Kidney glomerular epithelial cell (primary cell): Measurements from ENCODE around the gene ANTKMT.

ENCODE experiments used
- DNase-seq: peaks from one replicate; lab custom pipeline; 2025; lab: John Stamatoyannopoulos, UW

Gene ANTKMT

GRCh38 chr16:700684-701584 is 20.0 kb upstream of the ANTKMT start:
- no peak for DNase-seq

GRCh38 chr16:702341-702740 is 18.6 kb upstream of the ANTKMT start:
- no peak for DNase-seq

- no peak for DNase-seq
These were observed 17.5 kb upstream of the ANTKMT start for GRCh38 chr16:703406-703805.

GRCh38 chr16:704047-704446 is 16.9 kb upstream of the ANTKMT start:
- no peak for DNase-seq

GRCh38 chr16:704552-705380 is 16.2 kb upstream of the ANTKMT start:
- no peak for DNase-seq

GRCh38 chr16:705431-706188 is 15.3 kb upstream of the ANTKMT start, which contains the start of gene FBXL16:
Gene FBXL16, minus strand, starts transcription at chr16:705801. Its CDS starts 8,396 bp downstream, at chr16:697405.
- DNase-seq = no peak

- DNase-seq = no peak
These were observed 14.5 kb upstream of the ANTKMT start for GRCh38 chr16:706189-707061.

GRCh38 chr16:707062-707538 is 13.8 kb upstream of the ANTKMT start:
- DNase-seq = no peak

- DNase-seq = no peak
These were observed 12.9 kb upstream of the ANTKMT start for GRCh38 chr16:708019-708418.

GRCh38 chr16:708959-709358 is 12.0 kb upstream of the ANTKMT start:
- DNase-seq = no peak

GRCh38 chr16:709566-710499 is 11.1 kb upstream of the ANTKMT start:
- peak; percentile 37 for DNase-seq

GRCh38 chr16:710500-711075 is 10.4 kb upstream of the ANTKMT start:
- no peak for DNase-seq

GRCh38 chr16:711084-711483 is 9.9 kb upstream of the ANTKMT start:
- DNase-seq = no peak

- DNase-seq = peak; percentile 56
These were observed 9.2 kb upstream of the ANTKMT start for GRCh38 chr16:711548-712320.

GRCh38 chr16:712740-713250 is 8.2 kb upstream of the ANTKMT start:
- peak; percentile 83 for DNase-seq

- no peak for DNase-seq
These were observed 6.9 kb upstream of the ANTKMT start for GRCh38 chr16:714079-714478.

- peak; percentile 73 for DNase-seq
These were observed 6.1 kb upstream of the ANTKMT start, which contains the start of gene METRN for GRCh38 chr16:714558-715476. Gene METRN, plus strand, starts transcription at chr16:715118. Its CDS starts 172 bp downstream, at chr16:715290.
